ENCODE measurements around the gene SLC52A3. TPM values are rescaled to one million over a fixed set of nuclear protein-coding genes. Genes with fewer than 3 reads are reported as not detected.

Gene SLC52A3
- total RNA-seq, result 0.46 TPM

GRCh38 chr20:768426-768978, at the start of gene SLC52A3:
Gene SLC52A3, minus strand, starts transcription at chr20:768500. Its CDS starts 2,726 bp downstream, at chr20:765774.

Other genes with a start within 250 kb of the SLC52A3 start
- gene CSNK2A1, start 224.7 kb downstream of the SLC52A3 start, total RNA-seq, result 179 TPM
- 0.23 TPM for gene TCF15, start 158.2 kb downstream of the SLC52A3 start, total RNA-seq
- 19.1 TPM for gene SRXN1, start 115.3 kb downstream of the SLC52A3 start, total RNA-seq
- gene SCRT2, start 92.7 kb downstream of the SLC52A3 start, total RNA-seq, result 0.92 TPM
- gene FAM110A, start 65.2 kb upstream of the SLC52A3 start, total RNA-seq, result 9.9 TPM
- 0.23 TPM for gene ANGPT4, start 147.8 kb upstream of the SLC52A3 start, total RNA-seq
- 0.92 TPM for gene RSPO4, start 233.8 kb upstream of the SLC52A3 start, total RNA-seq